Inferior parietal cortex (tissue), 1 donor: ENCODE results near the gene KLHL41.
"Not testable (repeated sequence)": the region's sequence is repeated elsewhere in the genome, so short reads cannot be mapped to it uniquely, and the experiment has no call there.

Experiments
- DNase-seq: peaks from one replicate; pipeline ENCODE4 v3.0.0-alpha.2; 2016; ENCODE audit errors: extremely low spot score

The KLHL41 gene

DNA sequence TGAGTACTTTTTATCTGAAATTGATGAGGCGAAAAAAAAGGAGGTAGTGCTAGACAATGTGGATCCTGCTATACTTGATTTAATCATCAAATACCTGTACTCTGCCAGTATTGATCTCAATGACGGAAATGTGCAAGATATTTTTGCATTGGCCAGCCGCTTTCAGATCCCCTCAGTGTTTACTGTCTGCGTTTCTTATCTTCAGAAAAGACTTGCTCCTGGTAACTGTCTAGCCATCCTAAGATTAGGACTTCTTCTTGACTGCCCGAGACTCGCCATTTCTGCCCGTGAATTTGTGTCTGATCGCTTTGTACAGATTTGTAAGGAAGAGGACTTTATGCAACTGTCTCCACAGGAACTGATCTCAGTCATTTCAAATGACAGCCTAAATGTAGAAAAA lies 453 bp downstream of the KLHL41 start:
- DNase-seq, result no peak

GRCh38 chr2:169510496-169510895 lies 994 bp downstream of the KLHL41 start:
- DNase-seq, result no peak

DNA sequence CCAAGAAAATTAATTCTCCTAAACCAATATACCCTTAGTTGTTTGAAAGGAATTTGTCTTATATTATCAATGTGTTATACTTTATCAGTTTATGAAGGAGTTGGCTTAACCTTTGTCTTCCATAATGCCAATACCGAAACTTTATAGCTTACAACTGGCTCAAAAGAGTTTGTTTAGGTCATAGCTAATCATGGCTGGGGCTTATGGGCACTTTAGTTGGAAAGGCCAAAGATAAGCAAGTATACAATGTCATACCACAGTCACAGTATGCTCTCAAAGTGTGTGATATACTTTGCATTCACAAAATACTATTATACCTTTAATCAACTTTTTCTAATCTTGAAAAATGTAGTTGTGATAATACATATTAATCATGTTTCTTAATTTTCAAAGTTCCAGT lies 2.3 kb downstream of the KLHL41 start:
- DNase-seq, result no peak

GRCh38 chr2:169512525-169512924 lies 3.0 kb downstream of the KLHL41 start:
- no peak for DNase-seq

DNA sequence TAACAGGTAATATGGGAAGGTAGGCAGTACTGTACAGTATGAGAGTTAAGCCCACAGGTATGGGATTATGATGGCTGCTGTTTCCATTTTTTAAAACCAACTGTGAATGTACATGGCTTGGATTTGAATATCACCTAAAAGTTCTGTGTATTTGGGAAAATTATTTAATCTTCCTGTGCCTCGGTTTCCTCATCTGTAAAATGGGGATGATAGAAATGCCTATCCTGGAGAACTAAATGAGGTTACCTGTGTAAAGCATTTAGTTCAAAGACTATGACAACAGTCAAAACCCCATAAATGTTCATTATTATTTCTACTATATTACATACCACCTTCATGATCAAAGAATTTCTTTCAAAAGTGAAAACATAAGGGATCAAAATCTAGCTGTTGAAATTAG lies 3.6 kb downstream of the KLHL41 start:
- no peak for DNase-seq

DNA sequence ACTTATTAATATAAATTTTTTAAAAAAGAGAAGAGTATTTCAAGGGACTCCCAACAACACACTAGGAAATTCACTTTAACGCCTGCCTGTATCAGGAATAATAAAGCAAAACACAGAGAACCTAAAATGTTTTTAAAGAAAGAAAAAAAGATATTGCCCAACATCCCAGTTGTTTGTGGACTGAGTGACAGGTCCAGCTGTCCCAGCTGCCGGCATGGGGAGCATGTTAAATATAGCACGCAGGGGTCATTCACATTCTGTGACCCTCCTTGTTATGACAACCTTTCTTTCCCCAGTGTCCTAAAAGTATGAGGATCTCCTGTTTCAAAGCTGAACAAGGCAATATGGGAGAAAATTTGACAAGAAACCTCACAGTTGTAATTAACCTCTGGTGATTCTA lies 4.4 kb downstream of the KLHL41 start:
- DNase-seq, result no peak

GRCh38 chr2:169514758-169515157 lies 5.3 kb downstream of the KLHL41 start:
- not testable (repeated sequence) for DNase-seq

DNA sequence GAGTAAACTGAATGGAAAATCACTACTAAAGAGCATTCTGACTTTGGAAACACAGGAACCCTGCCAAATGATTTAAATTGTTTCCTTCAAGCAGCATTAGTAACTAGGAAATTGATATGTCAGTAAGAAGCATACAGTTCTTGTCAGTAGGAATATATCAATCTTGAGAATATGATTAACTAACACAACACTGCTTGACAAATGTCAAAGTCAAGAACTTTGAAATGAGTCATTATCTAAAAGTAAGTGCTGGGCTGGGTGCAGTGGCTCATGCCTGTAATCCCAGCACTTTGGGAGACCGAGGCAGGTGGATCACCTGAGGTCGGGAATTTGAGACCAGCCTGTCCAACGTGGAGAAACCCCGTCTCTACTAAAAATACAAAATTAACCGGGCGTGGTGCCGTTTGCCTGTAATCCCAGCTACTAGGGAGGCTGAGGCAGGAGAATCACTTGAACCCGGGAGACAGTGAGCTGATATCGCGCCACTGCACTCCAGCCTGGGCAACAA lies 7.0 kb downstream of the KLHL41 start:
- DNase-seq, result not testable (repeated sequence)

DNA sequence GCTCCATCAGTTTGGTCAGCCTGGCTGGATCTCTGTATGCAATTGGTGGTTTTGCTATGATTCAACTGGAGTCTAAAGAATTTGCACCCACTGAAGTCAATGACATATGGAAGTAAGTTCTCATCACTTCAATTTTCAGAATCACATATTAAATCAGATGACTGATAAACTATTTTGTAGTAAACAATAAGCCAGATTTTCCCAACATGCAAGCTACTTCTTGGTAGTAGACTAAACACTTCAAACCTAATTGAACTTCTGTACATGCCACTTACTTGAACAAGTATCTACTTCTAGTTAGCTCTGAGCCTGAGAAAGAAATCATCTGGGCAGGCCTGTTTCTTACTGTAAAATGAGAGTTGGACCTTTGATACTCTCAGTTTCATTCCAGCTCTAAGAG lies 11.4 kb downstream of the KLHL41 start:
- no peak for DNase-seq

GRCh38 chr2:169523681-169524080 lies 14.2 kb downstream of the KLHL41 start:
- no peak for DNase-seq

GRCh38 chr2:169525434-169525833 lies 15.9 kb downstream of the KLHL41 start:
- no peak for DNase-seq

DNA sequence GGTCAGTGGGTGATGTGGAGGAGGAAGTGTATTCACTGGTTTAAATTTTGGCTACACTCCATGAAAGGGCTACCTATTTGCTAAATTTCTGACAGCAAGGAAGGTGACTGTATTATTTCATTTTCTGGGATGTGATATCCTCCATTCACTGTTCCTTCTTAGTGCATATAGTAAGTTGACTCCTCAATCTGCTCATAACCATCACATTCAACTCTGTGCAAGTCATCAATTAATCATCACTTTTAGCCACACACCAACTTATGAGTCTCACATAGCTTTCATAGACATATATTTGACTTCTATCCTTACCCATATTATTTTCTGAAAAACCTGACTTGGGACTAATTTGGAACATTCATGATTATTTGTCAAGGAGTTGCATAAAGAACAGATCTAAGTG lies 16.9 kb downstream of the KLHL41 start:
- no peak for DNase-seq

DNA sequence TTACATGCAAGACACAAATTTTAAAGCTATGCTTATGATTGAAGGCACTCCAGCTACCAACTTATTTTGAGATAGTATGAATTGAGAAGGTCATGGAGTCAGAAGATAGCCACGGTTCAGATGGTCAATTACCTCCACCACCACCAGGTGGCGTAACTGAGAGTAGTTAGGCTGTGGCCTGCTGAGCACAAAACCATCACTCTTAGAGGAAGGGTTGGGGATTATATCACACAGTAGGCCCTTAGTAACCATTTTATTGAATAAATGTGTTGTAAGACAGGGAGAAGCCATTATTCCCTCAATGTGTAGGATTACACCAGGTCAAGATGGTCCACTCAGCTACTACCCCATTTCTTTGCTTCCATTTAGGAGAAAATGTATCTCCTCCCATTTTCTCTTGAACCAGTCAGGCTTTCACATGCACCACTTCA lies 18.8 kb downstream of the KLHL41 start:
- peak; percentile 61 for DNase-seq

GRCh38 chr2:169539460-169539859 lies 30.0 kb downstream of the KLHL41 start:
- not testable (repeated sequence) for DNase-seq

- DNase-seq, result no peak
Measured at GRCh38 chr2:169540146-169540545, 30.6 kb downstream of the KLHL41 start.

DNA sequence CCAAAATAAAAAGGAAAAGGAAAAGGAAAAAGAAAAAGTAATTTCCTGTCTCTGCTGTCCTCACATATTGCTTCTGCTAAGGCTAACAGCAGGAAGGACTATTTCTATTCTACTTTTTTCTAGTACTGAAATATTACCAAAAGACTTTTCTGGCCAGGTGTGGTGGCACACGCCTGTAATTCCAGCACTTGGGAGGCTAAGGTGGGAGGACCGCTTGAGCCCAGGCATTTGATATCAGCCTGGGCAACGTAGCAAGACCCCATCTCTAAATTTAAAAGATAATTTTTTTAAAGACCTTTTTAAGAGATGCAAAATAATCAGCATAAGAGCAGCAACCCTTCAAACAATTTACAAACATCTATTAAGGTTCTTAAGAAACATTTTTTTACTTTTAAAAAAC lies 32.9 kb downstream of the KLHL41 start:
- no peak for DNase-seq

DNA sequence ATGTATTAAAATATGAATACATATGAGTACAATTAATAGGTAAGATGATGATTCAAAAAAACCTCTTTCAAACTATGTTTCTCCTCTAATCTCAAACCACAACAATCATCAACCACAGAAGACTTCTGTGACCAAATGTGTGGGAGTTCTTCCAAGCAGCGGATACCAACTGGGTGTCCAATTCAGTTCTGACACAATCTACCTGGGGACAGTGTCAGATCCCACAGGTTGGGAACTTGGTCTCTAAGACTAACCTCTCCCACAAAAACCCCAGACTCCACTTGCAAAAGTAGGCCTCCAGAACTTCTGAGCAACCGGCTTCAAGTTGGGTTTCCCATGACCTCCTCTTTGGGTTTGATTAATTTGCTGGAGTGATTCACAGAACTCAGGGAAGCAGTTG lies 37.3 kb downstream of the KLHL41 start:
- DNase-seq, result no peak

DNA sequence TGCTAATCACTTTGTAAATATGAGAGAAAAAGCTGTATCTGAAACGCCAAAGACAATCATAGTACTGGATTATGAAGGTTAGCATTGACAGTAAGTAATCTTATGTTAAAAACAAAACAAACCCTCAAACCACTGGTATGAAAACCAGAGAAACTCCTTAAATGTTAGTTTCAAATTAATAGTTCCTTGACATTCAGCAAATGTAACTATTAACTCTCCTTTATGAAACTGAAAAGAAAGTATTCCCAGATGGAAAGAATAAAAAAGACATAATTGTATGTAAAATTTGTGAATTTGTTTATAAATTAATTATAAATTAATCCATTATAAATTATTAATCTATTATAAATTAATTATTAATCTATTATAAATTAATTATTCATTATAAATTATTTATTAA lies 51.9 kb downstream of the KLHL41 start:
- DNase-seq, result no peak

- DNase-seq, result not testable (repeated sequence)
Measured at GRCh38 chr2:169562084-169562483, 52.6 kb downstream of the KLHL41 start.

DNA sequence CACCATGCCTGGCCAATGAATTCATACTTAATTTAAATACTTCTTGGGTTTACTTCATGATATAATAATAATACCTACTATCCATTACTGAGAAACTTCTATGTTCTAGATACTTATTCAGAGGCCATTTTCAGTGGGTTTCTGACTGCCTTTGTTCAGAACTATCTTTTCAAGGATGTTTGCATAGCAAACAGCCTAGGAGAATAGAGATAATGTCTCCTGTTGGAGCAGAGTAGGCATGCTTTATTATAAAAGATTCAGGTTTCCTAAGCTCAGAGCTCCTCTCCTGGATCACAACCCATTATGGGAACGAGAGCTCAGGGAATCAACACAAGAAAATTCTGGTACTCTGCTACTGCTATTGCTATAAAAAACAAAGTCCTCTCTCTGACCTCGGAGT lies 53.0 kb downstream of the KLHL41 start:
- no peak for DNase-seq

DNA sequence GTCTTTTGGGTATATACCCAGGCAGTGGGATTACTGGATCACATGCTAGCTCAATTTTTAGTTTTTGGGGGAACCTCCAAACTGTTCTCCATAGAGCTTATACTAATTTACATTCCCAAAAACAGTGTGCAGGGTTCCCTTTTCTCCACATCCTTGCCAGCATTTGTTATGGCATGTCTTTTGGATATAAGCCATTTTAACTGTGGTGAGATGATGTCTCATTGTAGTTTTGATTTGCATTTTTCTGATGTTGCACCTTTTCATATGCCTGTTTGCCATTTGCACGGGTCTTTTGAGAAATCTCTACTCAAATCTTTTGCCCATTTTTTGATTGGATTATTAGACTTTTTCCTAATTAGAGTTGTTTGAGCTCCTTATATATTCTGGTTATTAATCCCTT lies 56.2 kb downstream of the KLHL41 start:
- DNase-seq, result no peak

GRCh38 chr2:169569948-169570347 lies 60.4 kb downstream of the KLHL41 start:
- no peak for DNase-seq

GRCh38 chr2:169570752-169571151 lies 61.2 kb downstream of the KLHL41 start:
- DNase-seq, result not testable (repeated sequence)

- no peak for DNase-seq
Measured at GRCh38 chr2:169571571-169571970, 62.1 kb downstream of the KLHL41 start.

DNA sequence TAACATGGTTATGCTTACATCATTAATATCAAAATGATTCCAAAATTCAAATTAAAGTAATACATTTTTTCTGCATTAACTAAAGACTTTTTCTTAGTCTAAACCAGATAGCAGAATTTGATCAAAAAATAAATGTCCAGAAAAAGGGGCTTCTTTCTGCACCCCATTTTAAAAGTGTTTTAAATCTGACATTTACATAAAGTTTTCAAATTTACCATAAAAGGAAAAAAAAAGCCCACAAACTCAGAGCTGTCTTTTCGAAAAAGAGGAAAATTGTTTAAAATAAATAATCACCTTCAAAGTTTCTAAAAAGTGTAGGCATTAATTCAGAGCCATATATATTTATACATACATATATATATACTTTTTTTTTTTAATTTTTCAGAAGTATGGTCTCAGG lies 62.7 kb downstream of the KLHL41 start:
- no peak for DNase-seq
